ENCODE data around the gene TTC1.

DNA sequence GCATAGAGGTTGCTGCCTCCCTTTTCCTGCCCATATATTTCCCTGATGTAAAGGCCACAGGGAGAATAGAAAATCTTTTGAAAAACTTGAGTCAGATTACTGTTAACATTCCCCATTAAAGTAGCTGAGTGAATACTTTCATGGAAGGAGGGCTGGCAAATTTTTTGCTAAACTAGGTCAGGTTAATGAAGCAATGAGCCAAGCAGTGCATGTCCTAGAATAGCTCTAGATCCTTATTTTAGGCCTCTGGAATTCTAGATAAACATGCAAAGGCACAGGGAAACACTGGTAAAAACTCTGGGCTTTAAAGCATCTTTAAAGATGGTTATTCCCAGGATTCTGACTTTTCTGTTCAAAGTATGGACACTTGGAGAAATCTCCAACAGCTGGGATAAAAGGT, 27.9 kb downstream of the TTC1 start:
- TF ChIP-seq, protein P1, sequence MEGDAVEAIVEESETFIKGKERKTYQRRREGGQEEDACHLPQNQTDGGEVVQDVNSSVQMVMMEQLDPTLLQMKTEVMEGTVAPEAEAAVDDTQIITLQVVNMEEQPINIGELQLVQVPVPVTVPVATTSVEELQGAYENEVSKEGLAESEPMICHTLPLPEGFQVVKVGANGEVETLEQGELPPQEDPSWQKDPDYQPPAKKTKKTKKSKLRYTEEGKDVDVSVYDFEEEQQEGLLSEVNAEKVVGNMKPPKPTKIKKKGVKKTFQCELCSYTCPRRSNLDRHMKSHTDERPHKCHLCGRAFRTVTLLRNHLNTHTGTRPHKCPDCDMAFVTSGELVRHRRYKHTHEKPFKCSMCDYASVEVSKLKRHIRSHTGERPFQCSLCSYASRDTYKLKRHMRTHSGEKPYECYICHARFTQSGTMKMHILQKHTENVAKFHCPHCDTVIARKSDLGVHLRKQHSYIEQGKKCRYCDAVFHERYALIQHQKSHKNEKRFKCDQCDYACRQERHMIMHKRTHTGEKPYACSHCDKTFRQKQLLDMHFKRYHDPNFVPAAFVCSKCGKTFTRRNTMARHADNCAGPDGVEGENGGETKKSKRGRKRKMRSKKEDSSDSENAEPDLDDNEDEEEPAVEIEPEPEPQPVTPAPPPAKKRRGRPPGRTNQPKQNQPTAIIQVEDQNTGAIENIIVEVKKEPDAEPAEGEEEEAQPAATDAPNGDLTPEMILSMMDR (IDR thresholded peaks at IDR 0.05; ENCODE audit: low read depth, low read length), result no peak
- TF ChIP-seq EZH2phosphoT487 (IDR thresholded peaks at IDR 0.05; ENCODE audit: low read depth), result no peak
